ENCODE results near the gene ZNF593. TPM values are rescaled to one million over a fixed set of nuclear protein-coding genes. Genes with fewer than 3 reads are reported as not detected.

ZNF593 gene
- 25.0 TPM for polyA plus RNA-seq (2013, experiment 1 of 2; ENCODE audit: insufficient read length)
- polyA plus RNA-seq (2013, experiment 2 of 2; ENCODE audit: insufficient read length): 17.9 TPM

GRCh38 chr1:26169669-26170471, at the start of gene ZNF593:
TSS of gene ZNF593 (plus strand) at chr1:26169908. CDS start at chr1:26169984, 76 bp downstream.
- DNase-seq: peak; percentile 89

GRCh38 chr1:26121854-26122773, 47.6 kb upstream of the ZNF593 start:
- DNase-seq: no peak

DNA sequence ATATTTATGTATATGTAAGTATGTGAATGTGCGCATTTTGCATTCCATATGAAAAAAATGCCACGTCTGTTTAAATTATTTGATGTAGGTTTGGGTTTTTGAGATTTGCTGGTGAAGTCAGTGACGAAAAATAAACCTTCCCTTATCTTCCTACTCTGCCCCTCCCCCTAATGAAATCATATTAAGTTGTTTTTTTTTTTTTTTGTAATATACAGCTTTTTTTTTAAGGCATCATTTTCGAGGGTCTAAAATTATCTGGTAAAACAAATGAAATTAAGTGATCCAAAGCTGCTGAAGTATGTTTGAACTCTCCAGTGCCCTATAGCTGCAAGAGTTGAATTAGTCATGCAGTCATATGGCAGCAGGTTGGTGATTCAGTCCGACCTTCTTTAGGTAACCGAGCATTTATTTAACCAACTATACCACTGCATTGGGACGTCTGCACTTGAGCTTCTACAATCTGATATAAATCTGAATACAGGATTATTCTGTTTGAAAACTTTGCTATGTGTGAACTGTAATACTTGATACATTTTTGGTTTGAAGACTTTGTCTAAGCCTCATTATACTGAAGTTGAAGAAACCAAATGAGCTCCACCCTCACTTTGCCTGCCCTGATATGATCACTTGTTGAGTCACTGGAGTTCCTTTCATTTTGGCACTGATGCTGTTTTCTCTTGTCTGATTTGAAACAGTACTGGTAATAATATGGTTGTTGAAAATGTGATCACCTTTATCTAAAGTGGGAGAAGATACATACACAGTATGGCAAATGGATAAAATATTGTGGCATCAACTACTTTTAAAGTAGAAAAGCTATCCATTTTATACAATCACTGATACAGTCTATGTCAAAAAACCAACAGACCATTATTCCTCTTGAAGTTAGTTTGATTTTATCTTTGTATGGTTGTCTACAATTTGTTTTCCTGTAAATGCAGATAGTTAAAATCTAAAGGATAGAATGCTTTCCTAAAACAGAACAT, 46.4 kb upstream of the ZNF593 start:
- DNase-seq: no peak

GRCh38 chr1:26124418-26125331, 45.0 kb upstream of the ZNF593 start:
- DNase-seq: no peak

GRCh38 chr1:26125382-26125781, 44.3 kb upstream of the ZNF593 start:
- no peak for DNase-seq

DNA sequence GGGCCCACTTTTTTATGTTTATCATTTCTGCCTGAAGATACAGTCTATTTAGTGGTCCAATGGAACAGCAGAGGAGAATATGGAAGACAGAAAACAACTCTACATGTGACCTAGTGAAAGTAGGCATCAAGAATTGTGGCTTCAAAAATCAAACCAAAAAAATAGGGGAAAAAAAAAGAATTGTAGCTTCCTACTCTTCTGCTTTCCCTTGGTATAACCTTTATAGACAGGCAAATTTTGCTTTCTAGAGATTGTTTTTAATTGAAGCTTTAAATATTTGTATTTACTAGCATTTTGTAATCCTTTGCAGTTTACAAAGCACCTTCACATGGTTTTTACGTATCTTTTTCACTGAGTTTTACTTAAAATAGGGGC, 43.8 kb upstream of the ZNF593 start:
- DNase-seq: no peak

DNA sequence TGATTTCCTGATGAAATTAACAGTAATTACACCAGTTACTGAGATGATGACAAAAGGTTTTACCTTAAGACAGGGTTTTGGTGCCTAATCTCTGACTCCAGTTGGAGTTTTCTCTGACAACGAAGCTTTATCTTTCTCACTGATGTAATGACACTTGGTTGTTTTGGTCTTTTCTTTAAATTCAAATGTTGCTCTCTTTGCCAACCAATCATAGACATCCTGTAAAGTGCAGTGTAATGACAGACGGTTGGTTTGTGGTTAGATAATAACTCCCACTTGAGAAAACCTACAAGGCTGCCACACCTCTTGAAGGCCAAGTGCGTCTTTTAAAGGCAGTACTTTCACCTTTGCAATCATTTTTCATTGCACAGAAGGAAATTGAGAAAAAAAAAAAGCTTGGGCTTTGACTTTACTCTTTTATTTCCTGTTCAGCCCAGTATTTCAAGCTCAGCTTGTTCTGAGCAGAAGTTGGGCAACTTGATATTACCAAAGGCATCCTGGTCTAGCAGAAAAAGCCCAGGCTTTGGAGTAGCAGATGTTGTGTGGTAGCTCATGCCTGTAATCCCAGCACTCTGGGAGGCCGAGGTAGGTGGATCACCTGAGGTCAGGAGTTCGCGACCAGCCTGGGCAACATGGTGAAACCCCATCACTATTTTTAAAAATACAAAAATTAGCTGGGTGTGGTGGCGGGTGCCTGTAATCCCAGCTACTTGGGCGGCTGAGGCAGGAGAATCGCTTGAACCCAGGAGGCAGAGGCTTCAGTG, 43.2 kb upstream of the ZNF593 start:
- DNase-seq: no peak

GRCh38 chr1:26127235-26128163, 42.2 kb upstream of the ZNF593 start:
- no peak for DNase-seq

- DNase-seq: no peak
These were observed 39.9 kb upstream of the ZNF593 start for GRCh38 chr1:26129778-26130177.

DNA sequence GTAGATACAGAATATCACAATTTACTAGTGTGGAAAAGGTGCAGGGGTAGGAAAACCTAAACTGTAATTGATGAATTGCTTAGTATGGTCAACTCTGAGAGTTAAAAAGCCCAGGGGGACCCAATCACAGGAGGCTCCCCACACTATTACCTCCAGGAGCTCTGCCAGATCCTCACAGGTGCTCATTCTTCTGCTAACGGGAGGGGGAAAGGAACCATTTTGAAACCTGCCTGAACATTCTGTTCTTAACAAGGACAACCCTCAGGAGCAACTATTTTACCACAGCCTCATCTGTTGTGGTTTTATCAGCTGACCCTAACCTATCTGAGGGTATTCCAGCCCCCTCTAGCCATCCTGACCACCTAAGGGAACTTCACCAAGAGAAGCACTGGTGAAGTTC, 39.0 kb upstream of the ZNF593 start:
- DNase-seq: no peak

DNA sequence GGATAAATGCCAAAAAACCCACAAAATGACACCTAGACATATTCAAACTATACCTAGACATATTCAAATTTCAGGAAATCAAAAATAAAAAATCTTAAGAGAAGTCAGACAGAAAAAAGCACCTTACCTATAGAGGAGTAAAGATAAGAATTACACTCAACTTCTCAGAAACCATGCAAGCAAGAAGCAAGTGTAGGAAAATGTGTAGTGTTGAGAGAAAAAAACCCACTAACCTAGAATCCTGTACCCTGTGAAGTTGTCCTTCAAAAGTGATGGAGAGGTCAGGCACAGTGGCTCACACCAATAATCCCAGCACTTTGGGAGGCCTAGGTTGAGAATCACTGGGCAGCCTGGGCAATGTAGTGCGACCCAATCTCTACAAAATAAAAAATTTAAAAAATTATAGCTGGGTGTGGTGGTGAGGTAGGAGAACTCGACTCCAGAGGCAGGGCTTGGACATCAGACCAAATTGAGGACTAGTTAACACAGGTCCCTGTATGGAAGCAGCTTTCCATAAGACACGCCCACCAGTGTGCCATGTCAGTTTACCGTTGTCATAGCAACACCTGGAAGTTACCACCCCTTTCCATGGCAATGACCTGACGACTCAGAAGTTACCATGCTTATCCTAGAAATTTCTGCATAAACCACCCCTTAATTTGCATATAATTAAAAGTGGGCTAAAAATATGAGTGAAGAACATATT, 37.4 kb upstream of the ZNF593 start:
- DNase-seq: no peak

DNA sequence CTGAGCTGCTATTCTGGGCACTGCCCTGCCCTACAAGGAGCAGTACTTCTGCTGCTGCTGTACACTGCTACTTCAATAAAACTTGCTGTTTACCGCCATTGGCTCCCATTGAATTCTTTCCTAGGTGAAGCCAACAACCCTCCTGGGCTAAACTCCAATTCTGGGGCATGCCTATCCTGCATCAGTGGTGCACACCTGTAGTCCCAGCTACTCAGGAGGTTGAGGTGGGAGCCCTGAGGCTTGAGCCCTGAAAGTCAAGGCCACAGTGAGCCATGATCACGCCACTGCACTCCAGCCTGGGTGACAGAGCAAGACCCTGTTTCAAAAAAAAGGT, 36.9 kb upstream of the ZNF593 start:
- DNase-seq: no peak

GRCh38 chr1:26134466-26134865, 35.2 kb upstream of the ZNF593 start:
- no peak for DNase-seq

DNA sequence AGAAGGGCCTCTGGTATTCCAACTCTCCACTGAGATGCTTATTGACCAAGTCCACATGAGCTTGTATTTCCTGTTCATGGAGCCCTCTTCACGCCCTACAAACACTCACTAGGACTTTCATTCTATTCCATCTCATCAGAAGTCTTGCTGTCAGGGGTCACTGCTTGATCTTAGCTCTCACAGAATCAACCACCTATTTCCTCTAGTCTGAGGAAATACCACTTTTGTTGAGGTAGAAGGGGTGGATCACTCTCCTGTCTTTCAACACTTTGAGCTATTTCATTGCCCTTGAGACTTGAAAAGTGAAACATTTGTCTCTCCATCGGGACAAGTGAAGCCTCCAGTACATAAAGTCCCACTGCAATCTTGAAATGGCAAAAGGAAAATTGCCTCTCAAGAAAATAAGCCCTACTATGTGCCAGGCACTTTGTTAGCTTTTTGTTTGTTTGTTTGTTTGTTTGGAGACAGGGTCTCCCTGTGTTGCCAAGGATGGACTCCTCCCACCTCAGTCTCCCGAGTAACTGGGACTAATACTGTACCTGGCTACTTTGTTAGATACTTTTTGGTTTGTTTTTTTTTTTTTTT, 30.6 kb upstream of the ZNF593 start:
- no peak for DNase-seq

DNA sequence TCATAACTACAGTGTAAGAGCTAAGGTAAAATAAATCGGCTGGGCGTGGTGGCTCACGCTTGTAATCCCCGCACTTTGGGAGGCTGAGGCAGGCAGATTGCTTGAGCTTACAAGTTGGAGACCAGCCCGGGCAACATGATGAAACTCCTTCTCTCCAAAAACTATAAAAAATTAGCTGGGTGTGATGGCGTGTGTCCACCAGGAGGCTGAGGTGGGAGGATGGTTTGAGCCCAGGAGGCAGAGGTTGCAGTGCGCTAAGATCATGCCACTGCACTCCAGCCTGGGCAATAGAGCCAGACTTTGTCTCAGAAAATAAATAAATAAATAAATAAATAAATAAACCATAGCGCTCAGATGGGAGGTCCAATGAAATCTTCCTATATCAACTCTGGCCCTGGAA, 27.5 kb upstream of the ZNF593 start:
- no peak for DNase-seq

GRCh38 chr1:26145041-26145959, 24.4 kb upstream of the ZNF593 start:
- peak; percentile 73 for DNase-seq

DNA sequence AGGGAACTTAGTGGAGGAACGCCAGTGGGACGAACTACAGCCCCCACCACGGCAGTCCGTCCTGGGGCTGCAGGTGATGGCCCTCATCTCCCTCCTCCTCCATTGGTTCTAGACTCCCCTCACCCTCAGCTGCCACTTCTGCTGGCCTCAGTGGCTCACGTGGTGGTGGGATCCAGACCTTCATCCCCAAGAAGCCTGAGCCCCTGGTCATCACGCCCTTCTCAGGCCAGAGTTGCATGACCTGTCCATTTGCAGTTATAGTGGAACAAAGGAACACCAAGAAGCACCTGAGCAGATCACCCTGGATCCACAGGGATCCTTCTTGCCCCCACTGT, 23.8 kb upstream of the ZNF593 start:
- DNase-seq: no peak

All from fibroblast of skin of back (primary cell).